ENCODE data around the gene ATP1B2.

ATP1B2 gene, protein sequence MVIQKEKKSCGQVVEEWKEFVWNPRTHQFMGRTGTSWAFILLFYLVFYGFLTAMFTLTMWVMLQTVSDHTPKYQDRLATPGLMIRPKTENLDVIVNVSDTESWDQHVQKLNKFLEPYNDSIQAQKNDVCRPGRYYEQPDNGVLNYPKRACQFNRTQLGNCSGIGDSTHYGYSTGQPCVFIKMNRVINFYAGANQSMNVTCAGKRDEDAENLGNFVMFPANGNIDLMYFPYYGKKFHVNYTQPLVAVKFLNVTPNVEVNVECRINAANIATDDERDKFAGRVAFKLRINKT

DNA sequence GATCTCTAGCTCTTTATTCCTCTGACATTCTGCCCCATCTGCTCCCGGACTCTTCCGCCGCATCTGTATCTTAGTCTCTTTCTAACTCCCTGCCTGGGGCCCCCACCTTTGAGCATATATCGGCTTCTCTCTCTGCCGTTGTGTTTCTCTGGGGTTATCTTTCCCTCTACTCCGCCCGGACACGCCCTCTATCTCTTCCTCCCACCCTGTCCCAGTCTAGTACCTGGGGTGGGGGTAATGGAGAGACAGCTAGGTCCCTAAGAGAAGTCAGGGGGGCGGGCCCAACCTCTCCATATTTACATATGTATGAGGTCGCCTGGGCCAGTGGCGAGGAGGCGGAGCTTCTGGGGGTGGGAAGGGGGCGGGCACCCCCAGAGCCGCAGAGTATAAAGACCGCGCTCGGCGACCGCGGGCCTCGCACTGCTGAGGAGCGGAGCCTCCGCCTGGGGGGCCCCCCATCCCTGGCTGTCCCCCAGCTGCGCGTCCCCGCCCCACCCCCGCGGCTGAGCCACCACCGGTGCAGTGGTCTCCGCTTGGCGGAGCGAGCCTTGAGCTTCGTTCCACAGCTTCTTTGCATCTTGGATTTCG, at the start of gene ATP1B2:
Gene ATP1B2 (plus strand): TSS at position 418 of the 588 bp plus-strand sequence. CDS start 593 bp downstream, outside the sequence.
- Histone ChIP-seq H4K20me1 (ENCODE audit: control insufficient read depth, insufficient read depth, low read depth, low read length) (no peaks in the 10 kb centered on the region), H3K79me2 (ENCODE audit: control insufficient read depth, low read length) (no peaks in the 10 kb centered on the region), H3K4me1 (ENCODE audit: control insufficient read depth, low read length) (peaks cover 15% of the 10 kb centered on the region), H3K4me2 (ENCODE audit: low read length) (peak within 1 kb of the TSS; percentile 63), H3K9me3 (ENCODE audit: control insufficient read depth, insufficient read depth, low read length) (no peaks in the 10 kb centered on the region), H3K27ac (ENCODE audit: low read depth, low read length) (no peak within 1 kb of the TSS), H3F3A (ENCODE audit: control insufficient read depth, insufficient read depth) (no peaks in the 10 kb centered on the region), H3K9me2 (replicated peaks; ENCODE audit: control insufficient read depth, low read length) (no peaks in the 10 kb centered on the region), H3K4me3 (ENCODE audit: low read length) (peak within 1 kb of the TSS; percentile 60), H3K27me3 (ENCODE audit: control insufficient read depth, low read length) (peaks cover 62% of the 10 kb centered on the region), H3K36me3 (ENCODE audit: control insufficient read depth, low read length) (no peaks in the 10 kb centered on the region)
- no peak for TF ChIP-seq EZH2phosphoT487 (IDR thresholded peaks at IDR 0.05; ENCODE audit: borderline replicate concordance, low read length)
- TF ChIP-seq, protein P1, sequence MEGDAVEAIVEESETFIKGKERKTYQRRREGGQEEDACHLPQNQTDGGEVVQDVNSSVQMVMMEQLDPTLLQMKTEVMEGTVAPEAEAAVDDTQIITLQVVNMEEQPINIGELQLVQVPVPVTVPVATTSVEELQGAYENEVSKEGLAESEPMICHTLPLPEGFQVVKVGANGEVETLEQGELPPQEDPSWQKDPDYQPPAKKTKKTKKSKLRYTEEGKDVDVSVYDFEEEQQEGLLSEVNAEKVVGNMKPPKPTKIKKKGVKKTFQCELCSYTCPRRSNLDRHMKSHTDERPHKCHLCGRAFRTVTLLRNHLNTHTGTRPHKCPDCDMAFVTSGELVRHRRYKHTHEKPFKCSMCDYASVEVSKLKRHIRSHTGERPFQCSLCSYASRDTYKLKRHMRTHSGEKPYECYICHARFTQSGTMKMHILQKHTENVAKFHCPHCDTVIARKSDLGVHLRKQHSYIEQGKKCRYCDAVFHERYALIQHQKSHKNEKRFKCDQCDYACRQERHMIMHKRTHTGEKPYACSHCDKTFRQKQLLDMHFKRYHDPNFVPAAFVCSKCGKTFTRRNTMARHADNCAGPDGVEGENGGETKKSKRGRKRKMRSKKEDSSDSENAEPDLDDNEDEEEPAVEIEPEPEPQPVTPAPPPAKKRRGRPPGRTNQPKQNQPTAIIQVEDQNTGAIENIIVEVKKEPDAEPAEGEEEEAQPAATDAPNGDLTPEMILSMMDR (IDR thresholded peaks at IDR 0.05; ENCODE audit: low read depth, low read length, poor library complexity, severe bottlenecking), result no peak

DNA sequence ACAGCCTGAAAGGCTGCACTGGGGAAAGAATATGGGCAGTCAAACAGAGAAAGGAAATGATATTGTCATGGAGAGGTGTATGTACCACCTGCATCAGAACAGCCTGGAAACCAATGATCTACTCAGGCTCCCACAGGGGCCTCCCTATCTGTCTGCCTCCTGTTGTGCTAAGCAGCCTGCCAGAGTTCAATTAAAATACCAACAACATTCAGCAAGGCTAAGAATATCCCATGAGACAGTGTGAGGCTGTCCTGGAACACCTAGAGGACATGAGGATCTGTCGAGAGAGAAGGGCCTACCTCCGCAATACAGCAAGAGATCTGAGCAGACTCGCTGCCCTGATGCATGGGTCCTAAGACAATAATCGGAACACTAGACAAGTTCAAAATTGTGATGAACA, 44.4 kb upstream of the ATP1B2 start:
- H3K27ac ChIP-seq (ENCODE audit: low read depth, low read length), result no peak overlapping the region
- no peaks in the 10 kb centered on the region for H3K27me3 ChIP-seq (ENCODE audit: control insufficient read depth, low read length)
- TF ChIP-seq EZH2phosphoT487 (IDR thresholded peaks at IDR 0.05; ENCODE audit: borderline replicate concordance, low read length), result no peak
- TF ChIP-seq, protein P1 (IDR thresholded peaks at IDR 0.05; ENCODE audit: low read depth, low read length, poor library complexity, severe bottlenecking), result no peak
- H3K79me2 ChIP-seq (ENCODE audit: control insufficient read depth, low read length), result peaks cover 29% of the 10 kb centered on the region
- H3K4me2 ChIP-seq (ENCODE audit: low read length), result no peak overlapping the region
- no peaks in the 10 kb centered on the region; the same call in 1 of the 2 replicates for H4K20me1 ChIP-seq (ENCODE audit: control insufficient read depth, insufficient read depth, low read depth, low read length)
- no peaks in the 10 kb centered on the region for H3F3A ChIP-seq (ENCODE audit: control insufficient read depth, insufficient read depth)
- H3K9me3 ChIP-seq (ENCODE audit: control insufficient read depth, insufficient read depth, low read length), result no peaks in the 10 kb centered on the region
- H3K4me3 ChIP-seq (ENCODE audit: low read length), result no peak overlapping the region
- no peaks in the 10 kb centered on the region for H3K9me2 ChIP-seq (replicated peaks; ENCODE audit: control insufficient read depth, low read length)
- no peaks in the 10 kb centered on the region for H3K4me1 ChIP-seq (ENCODE audit: control insufficient read depth, low read length)
- peaks cover 51% of the 10 kb centered on the region for H3K36me3 ChIP-seq (ENCODE audit: control insufficient read depth, low read length)

DNA sequence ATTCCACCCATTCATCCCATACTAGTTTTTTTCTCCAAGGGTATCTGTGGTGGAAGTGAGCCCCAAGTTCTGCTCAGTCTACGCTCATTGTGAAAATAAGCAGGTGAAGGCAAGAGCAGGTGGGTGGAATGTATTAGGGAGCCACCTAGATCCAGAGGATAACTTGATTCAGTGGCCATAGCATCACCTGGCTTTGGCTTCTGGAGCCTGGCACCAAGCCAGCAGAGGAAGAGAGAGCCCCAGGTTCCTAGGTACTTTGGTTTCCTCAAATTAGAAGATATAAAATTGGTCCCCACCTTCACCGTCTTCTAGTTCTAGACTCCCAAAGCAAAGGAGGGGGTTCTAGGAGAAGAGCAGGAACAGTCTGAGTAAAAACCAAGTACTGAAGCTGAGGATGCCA, 40.1 kb upstream of the ATP1B2 start:
- H3K9me3 ChIP-seq (ENCODE audit: control insufficient read depth, insufficient read depth, low read length), result no peaks in the 10 kb centered on the region
- no peak overlapping the region for H3K27ac ChIP-seq (ENCODE audit: low read depth, low read length)
- no peaks in the 10 kb centered on the region for H3K27me3 ChIP-seq (ENCODE audit: control insufficient read depth, low read length)
- H3F3A ChIP-seq (ENCODE audit: control insufficient read depth, insufficient read depth), result no peaks in the 10 kb centered on the region
- peaks cover 6% of the 10 kb centered on the region; the same call in 1 of the 2 replicates for H4K20me1 ChIP-seq (ENCODE audit: control insufficient read depth, insufficient read depth, low read depth, low read length)
- no peak overlapping the region for H3K4me3 ChIP-seq (ENCODE audit: low read length)
- peaks cover 23% of the 10 kb centered on the region for H3K4me1 ChIP-seq (ENCODE audit: control insufficient read depth, low read length)
- peaks cover 60% of the 10 kb centered on the region for H3K79me2 ChIP-seq (ENCODE audit: control insufficient read depth, low read length)
- no peak overlapping the region for H3K4me2 ChIP-seq (ENCODE audit: low read length)
- H3K9me2 ChIP-seq (replicated peaks; ENCODE audit: control insufficient read depth, low read length), result no peaks in the 10 kb centered on the region
- peaks cover 44% of the 10 kb centered on the region for H3K36me3 ChIP-seq (ENCODE audit: control insufficient read depth, low read length)
- TF ChIP-seq, protein P1 (IDR thresholded peaks at IDR 0.05; ENCODE audit: low read depth, low read length, poor library complexity, severe bottlenecking), result no peak
- TF ChIP-seq EZH2phosphoT487 (IDR thresholded peaks at IDR 0.05; ENCODE audit: borderline replicate concordance, low read length), result no peak
